Gastrocnemius medialis (tissue), 4 donors: ENCODE results near the gene RFTN1. TPM values are rescaled to one million over a fixed set of nuclear protein-coding genes. Genes with fewer than 3 reads are reported as not detected.

Experiments
- ATAC-seq, 2 donors: fragments of 150-250 bp; one replicate each; pipeline ENCODE4 v1.9.1; 2016
- DNase-seq, 2 donors: peaks; one replicate each; pipeline ENCODE4 v3.0.0-alpha.2; 2019
- H3K27ac ChIP-seq, 4 donors: fragments of 200-600 bp; sonication (generic); 1 replicate in 1 of 4; 2 replicates in 3 of 4; pipeline ENCODE4 v1.5.1; 2016 to 2018; ENCODE audit warnings: mild to moderate bottlenecking in 2 of 4, moderate library complexity in 1 of 4
- H3K27me3 ChIP-seq, 3 donors: fragments of 200-600 bp; sonication (generic) in 2 of 3; 1 replicate in 1 of 3; 2 replicates in 2 of 3; pipeline versions ENCODE4 v1.5.1 to v1.6.0; 2016 to 2019; ENCODE audit warnings: mild to moderate bottlenecking in 1 of 3, moderate library complexity in 1 of 3
- H3K36me3 ChIP-seq, 2 donors: fragments of 200-600 bp; sonication (generic) in 1 of 2; one replicate each; pipeline ENCODE4 v1.5.1; 2017 to 2018
- H3K4me1 ChIP-seq, 2 donors: fragments of 200-600 bp; sonication (generic) in 1 of 2; one replicate each; pipeline ENCODE4 v1.5.1; 2016 to 2017; ENCODE audit warnings: mild to moderate bottlenecking in 2 of 2
- H3K4me3 ChIP-seq, 4 donors: fragments of 200-600 bp; sonication (generic) in 3 of 4; 1 replicate in 1 of 4; 2 replicates in 3 of 4; pipeline ENCODE4 v1.5.1; 2016 to 2019; ENCODE audit warnings: mild to moderate bottlenecking in 2 of 4
- H3K9me3 ChIP-seq, 3 donors: fragments of 200-600 bp; sonication (generic) in 2 of 3; 1 replicate in 1 of 3; 2 replicates in 2 of 3; pipeline ENCODE4 v1.5.1; 2016 to 2019
- CTCF ChIP-seq, 5 experiments: fragments of 450-650 bp in 3 of 5; fragments of 200-600 bp in 2 of 5; sonication (generic) in 2 of 5; IDR thresholded peaks in 4 of 5; conservative IDR thresholded peaks in 1 of 5; 1 replicate in 4 of 5; 2 replicates in 1 of 5; pipeline ENCODE4 v1.5.1; 2016 to 2019; ENCODE audit warnings: antibody characterized with exemption in 5 of 5, mild to moderate bottlenecking in 3 of 5, moderate library complexity in 3 of 5
- POLR2A ChIP-seq, 2 donors: fragments of 450-650 bp; IDR thresholded peaks; one replicate each; pipeline ENCODE4 v1.6.1; 2017; ENCODE audit warnings: antibody characterized with exemption in 2 of 2, mild to moderate bottlenecking in 2 of 2, moderate library complexity in 2 of 2
- in situ Hi-C, 4 donors: fragments of 200-750 bp; cut with MboI; loops; one replicate each; pipeline versions ENCODE4 v1.15.0 to v1.8.0; 2017; ENCODE audit warnings: low sequenced_read_pairs in 4 of 4
- intact Hi-C: fragments of 100-400 bp; cut with DNase I; formaldehyde crosslinking; loops from one replicate; pipeline ENCODE4 v1.15.1; 2023; ENCODE audit warnings: low total_unique reads
- total RNA-seq, 4 donors: library from RNA; depleted of rRNA; stranded (reverse); fragments of >200 nt; gene quantifications; one replicate each; pipeline versions ENCODE4 v1.1.0 to v1.2.3, GENCODE V29; 2016

The RFTN1 gene
- total RNA-seq, 4 donors from 2014 or later = 10.7 to 22.8 (median 11.7) TPM

- no peak overlapping the region for H3K27ac ChIP-seq
- no peak for DNase-seq
- peaks cover 0 to 4% of the 10 kb centered on the region in 2 donors for H3K36me3 ChIP-seq
- TF ChIP-seq CTCF (IDR thresholded peaks at IDR 0.05 in 4 of 5, conservative IDR thresholded peaks at IDR 0.05 in 1 of 5) (no peak), POLR2A (IDR thresholded peaks at IDR 0.05) (no peak)
- no peak overlapping the region for H3K4me3 ChIP-seq
- in situ Hi-C loops (no loop called here), intact Hi-C loops (no loop called here)
- no peaks in the 10 kb centered on the region for H3K27me3 ChIP-seq
- H3K4me1 ChIP-seq = peaks cover 19 to 21% of the 10 kb centered on the region in 2 donors
- no peak for ATAC-seq
- no peaks in the 10 kb centered on the region for H3K9me3 ChIP-seq
These were observed 205.5 kb downstream of the RFTN1 start for GRCh38 chr3:16307832-16308531.

- Histone ChIP-seq H3K9me3 (no peaks in the 10 kb centered on the region), H3K4me3 (no peak overlapping the region), H3K27ac (no peak overlapping the region), H3K4me1 (peaks cover 0 to under 1% of the 10 kb centered on the region in 2 donors), H3K27me3 (no peaks in the 10 kb centered on the region), H3K36me3 (peaks cover 0 to 22% of the 10 kb centered on the region in 2 donors)
- DNase-seq (no peak), ATAC-seq (no peak)
- TF ChIP-seq POLR2A (IDR thresholded peaks at IDR 0.05) (no peak), CTCF (IDR thresholded peaks at IDR 0.05 in 4 of 5, conservative IDR thresholded peaks at IDR 0.05 in 1 of 5) (no peak)
- intact Hi-C loops (no loop called here), in situ Hi-C loops (no loop called here)
These were observed 208.4 kb downstream of the RFTN1 start for GRCh38 chr3:16305111-16305541.

GRCh38 chr3:16304061-16305010, 209.2 kb downstream of the RFTN1 start:
- in situ Hi-C loops = no loop called here
- ATAC-seq = no peak

GRCh38 chr3:16303037-16303575, 210.4 kb downstream of the RFTN1 start:
- H3K4me1 ChIP-seq = peaks cover 0 to 21% of the 10 kb centered on the region in 2 donors
- H3K9me3 ChIP-seq = no peaks in the 10 kb centered on the region
- H3K36me3 ChIP-seq = peaks cover 0 to 22% of the 10 kb centered on the region in 2 donors
- H3K27me3 ChIP-seq = no peaks in the 10 kb centered on the region
- in situ Hi-C loops = no loop called here
- H3K27ac ChIP-seq = no peak overlapping the region
- intact Hi-C loops = no loop called here
- H3K4me3 ChIP-seq = no peak overlapping the region
- TF ChIP-seq POLR2A (IDR thresholded peaks at IDR 0.05) (no peak), CTCF (IDR thresholded peaks at IDR 0.05 in 4 of 5, conservative IDR thresholded peaks at IDR 0.05 in 1 of 5) (no peak)
- ATAC-seq (no peak), DNase-seq (no peak)

More at GRCh38 chr3:16304061-16305010, 209.2 kb downstream of the RFTN1 start:
- Histone ChIP-seq H3K4me3 (no peak overlapping the region), H3K27ac (no peak overlapping the region), H3K27me3 (no peaks in the 10 kb centered on the region), H3K4me1 (peaks cover 0 to 8% of the 10 kb centered on the region in 2 donors), H3K9me3 (no peaks in the 10 kb centered on the region), H3K36me3 (peaks cover 0 to 22% of the 10 kb centered on the region in 2 donors)
- intact Hi-C loops = no loop called here
- DNase-seq = no peak
- TF ChIP-seq CTCF (IDR thresholded peaks at IDR 0.05 in 4 of 5, conservative IDR thresholded peaks at IDR 0.05 in 1 of 5) (no peak), POLR2A (IDR thresholded peaks at IDR 0.05) (no peak)
